Duodenal mucosa (tissue), 2 donors: ENCODE data around the gene UBTF.

Source experiments
- H3K27ac ChIP-seq: one replicate; pipeline ENCODE4 v1.7.0; 2013; ENCODE audit warnings: low read depth, low read length
- H3K27me3 ChIP-seq, 2 donors: one replicate each; pipeline ENCODE4 v1.7.0; 2013; ENCODE audit warnings: low read length in 2 of 2, control low read depth in 1 of 2; ENCODE audit not compliant: insufficient read depth in 2 of 2, control insufficient read depth in 1 of 2
- H3K36me3 ChIP-seq, 2 donors: one replicate each; pipeline ENCODE4 v1.7.0; 2013; ENCODE audit warnings: low read length in 2 of 2, control low read depth in 1 of 2; ENCODE audit not compliant: insufficient read depth in 2 of 2, control insufficient read depth in 1 of 2
- H3K4me1 ChIP-seq, 2 donors: one replicate each; pipeline ENCODE4 v1.7.0; 2013; ENCODE audit warnings: low read length in 2 of 2, control low read depth in 1 of 2; ENCODE audit not compliant: insufficient read depth in 2 of 2, control insufficient read depth in 1 of 2
- H3K4me3 ChIP-seq, 2 donors: one replicate each; pipeline ENCODE4 v1.7.0; 2013; ENCODE audit warnings: low read length in 2 of 2, low read depth in 1 of 2
- H3K9ac ChIP-seq, 2 donors: one replicate each; pipeline ENCODE4 v1.7.0; 2013; ENCODE audit warnings: low read length in 2 of 2, low read depth in 1 of 2
- H3K9me3 ChIP-seq, 2 donors: one replicate each; pipeline ENCODE4 v1.7.0; 2013; ENCODE audit warnings: low read length in 2 of 2, control low read depth in 1 of 2; ENCODE audit not compliant: control insufficient read depth in 1 of 2

The UBTF gene

GRCh38 chr17:44167181-44167861 is 52.2 kb downstream of the UBTF start:
- no peak overlapping the region for H3K27ac ChIP-seq
- H3K36me3 ChIP-seq = no peaks in the 10 kb centered on the region
- no peaks in the 10 kb centered on the region for H3K27me3 ChIP-seq
- peaks cover 0 to 3% of the 10 kb centered on the region in 2 donors for H3K4me1 ChIP-seq
- H3K4me3 ChIP-seq = no peak overlapping the region
- no peaks in the 10 kb centered on the region for H3K9me3 ChIP-seq
- H3K9ac ChIP-seq = no peak overlapping the region

- H3K4me3 ChIP-seq = no peak overlapping the region
- no peak overlapping the region for H3K9ac ChIP-seq
- no peaks in the 10 kb centered on the region for H3K27me3 ChIP-seq
- no peaks in the 10 kb centered on the region for H3K36me3 ChIP-seq
- no peaks in the 10 kb centered on the region for H3K9me3 ChIP-seq
- H3K4me1 ChIP-seq = peaks cover 0 to 3% of the 10 kb centered on the region in 2 donors
- H3K27ac ChIP-seq = no peak overlapping the region
These were observed 55.0 kb downstream of the UBTF start for GRCh38 chr17:44164476-44164875.

- Histone ChIP-seq H3K9me3 (no peaks in the 10 kb centered on the region), H3K36me3 (peaks cover 0 to 3% of the 10 kb centered on the region in 2 donors), H3K4me1 (no peaks in the 10 kb centered on the region), H3K27ac (no peak overlapping the region), H3K9ac (no peak overlapping the region), H3K27me3 (no peaks in the 10 kb centered on the region), H3K4me3 (no peak overlapping the region)
These were observed 59.8 kb downstream of the UBTF start for GRCh38 chr17:44159519-44160210.

GRCh38 chr17:44155488-44155887 is 64.0 kb downstream of the UBTF start:
- no peaks in the 10 kb centered on the region for H3K4me1 ChIP-seq
- H3K9ac ChIP-seq = no peak overlapping the region
- no peak overlapping the region for H3K4me3 ChIP-seq
- no peaks in the 10 kb centered on the region for H3K27me3 ChIP-seq
- peaks cover 0 to 6% of the 10 kb centered on the region in 2 donors for H3K36me3 ChIP-seq
- no peaks in the 10 kb centered on the region for H3K9me3 ChIP-seq
- H3K27ac ChIP-seq = no peak overlapping the region
